Measurements from ENCODE around the gene NDUFA6. TPM values are rescaled to one million over a fixed set of nuclear protein-coding genes. Genes with fewer than 3 reads are reported as not detected.
"Not testable (repeated sequence)": the region's sequence is repeated elsewhere in the genome, so short reads cannot be mapped to it uniquely, and the experiment has no call there.

NDUFA6 gene
- polyA plus RNA-seq, 2 donors: 93.3 to 107 TPM

DNA sequence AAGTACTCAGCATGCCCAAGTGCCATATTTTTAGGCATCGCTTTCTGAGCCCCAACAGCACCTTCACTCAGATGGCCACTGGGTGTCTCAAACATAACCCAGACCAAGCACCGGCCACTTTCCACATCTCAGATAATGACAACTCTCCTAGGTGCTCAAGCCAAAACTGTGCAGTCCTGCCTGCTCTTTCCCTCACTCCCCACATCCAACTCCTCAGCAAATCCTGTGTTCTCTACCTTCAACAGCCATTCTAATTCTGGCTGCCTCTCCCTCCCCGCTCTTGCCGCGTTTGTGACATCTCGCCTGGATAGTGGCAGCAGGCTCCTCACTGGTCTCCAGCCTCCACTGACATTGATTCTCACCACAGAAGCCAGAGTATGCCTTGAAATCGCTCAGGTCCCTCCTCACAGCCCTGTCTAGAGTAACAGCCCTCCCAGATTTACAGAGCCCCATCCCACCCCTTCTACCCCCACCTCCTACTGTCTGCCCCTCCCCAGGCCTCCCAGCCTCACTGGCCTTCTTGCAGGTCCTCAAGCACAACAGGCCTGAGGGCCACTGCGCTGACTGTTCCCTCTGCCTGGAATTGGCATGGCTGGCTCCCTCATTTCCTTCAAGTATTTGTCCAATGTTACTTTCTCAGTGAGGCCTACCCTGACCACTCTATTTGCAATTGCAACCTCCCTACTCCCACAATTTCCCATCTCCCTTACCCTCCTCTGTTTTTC lies 17.8 kb downstream of the NDUFA6 start:
- Histone ChIP-seq H3K27me3 (ENCODE audit: control insufficient read depth in 1 of 2, insufficient read depth in 2 of 2, low read length in 2 of 2) (no peaks in the 10 kb centered on the region), H3K9me3 (ENCODE audit: control insufficient read depth in 2 of 2, insufficient read depth in 1 of 2, low read depth in 1 of 2, low read length in 1 of 2) (no peaks in the 10 kb centered on the region), H3K4me1 (ENCODE audit: control insufficient read depth in 2 of 2, insufficient read depth in 2 of 2, low read length in 1 of 2) (peaks cover 6 to 13% of the 10 kb centered on the region in 2 donors), H3K27ac (ENCODE audit: low read depth in 2 of 2, low read length in 1 of 2) (peak overlapping the region in 1 of 2 donors; percentile 40), H3K4me3 (ENCODE audit: low read depth in 1 of 2, low read length in 2 of 2) (no peak overlapping the region), H3K36me3 (ENCODE audit: control insufficient read depth in 2 of 2, insufficient read depth in 2 of 2, low read length in 1 of 2) (peaks cover 0 to 10% of the 10 kb centered on the region in 2 donors)
- 84 to 96% methylated on average over 8 of the region's 8 CpGs for WGBS, 2 donors

- 67 to 71% methylated on average over 7 of the region's 7 CpGs for WGBS, 2 donors
- Histone ChIP-seq H3K27ac (ENCODE audit: low read depth in 2 of 2, low read length in 1 of 2) (peak overlapping the region in 1 of 2 donors; percentile 94), H3K36me3 (ENCODE audit: control insufficient read depth in 2 of 2, insufficient read depth in 2 of 2, low read length in 1 of 2) (peaks cover 0 to 15% of the 10 kb centered on the region in 2 donors), H3K4me1 (ENCODE audit: control insufficient read depth in 2 of 2, insufficient read depth in 2 of 2, low read length in 1 of 2) (peaks cover 4 to 13% of the 10 kb centered on the region in 2 donors)
- H3K4me3 ChIP-seq (ENCODE audit: low read depth in 1 of 2, low read length in 2 of 2); H3K9me3 ChIP-seq (ENCODE audit: control insufficient read depth in 2 of 2, insufficient read depth in 1 of 2, low read depth in 1 of 2, low read length in 1 of 2); H3K27me3 ChIP-seq (ENCODE audit: control insufficient read depth in 1 of 2, insufficient read depth in 2 of 2, low read length in 2 of 2): not testable (repeated sequence)
Observed at GRCh38 chr22:42071508-42071907, 19.1 kb downstream of the NDUFA6 start.

GRCh38 chr22:42070517-42071422 lies 19.8 kb downstream of the NDUFA6 start, which contains the start of gene NAGA:
NAGA (minus strand) TSS chr22:42070812; CDS start chr22:42070297, 515 bp downstream.
- 0% methylated on average over 56 of the region's 56 CpGs for WGBS, 2 donors
- Histone ChIP-seq H3K4me1 (ENCODE audit: control insufficient read depth in 2 of 2, insufficient read depth in 2 of 2, low read length in 1 of 2) (peaks cover 4 to 13% of the 10 kb centered on the region in 2 donors), H3K4me3 (ENCODE audit: low read depth in 1 of 2, low read length in 2 of 2) (peak within 1 kb of the TSS; percentile 61 to 62), H3K9me3 (ENCODE audit: control insufficient read depth in 2 of 2, insufficient read depth in 1 of 2, low read depth in 1 of 2, low read length in 1 of 2) (no peaks in the 10 kb centered on the region), H3K27ac (ENCODE audit: low read depth in 2 of 2, low read length in 1 of 2) (peak within 1 kb of the TSS; percentile 94 to 95), H3K36me3 (ENCODE audit: control insufficient read depth in 2 of 2, insufficient read depth in 2 of 2, low read length in 1 of 2) (peaks cover under 1 to 21% of the 10 kb centered on the region in 2 donors), H3K27me3 (ENCODE audit: control insufficient read depth in 1 of 2, insufficient read depth in 2 of 2, low read length in 2 of 2) (no peaks in the 10 kb centered on the region)

DNA sequence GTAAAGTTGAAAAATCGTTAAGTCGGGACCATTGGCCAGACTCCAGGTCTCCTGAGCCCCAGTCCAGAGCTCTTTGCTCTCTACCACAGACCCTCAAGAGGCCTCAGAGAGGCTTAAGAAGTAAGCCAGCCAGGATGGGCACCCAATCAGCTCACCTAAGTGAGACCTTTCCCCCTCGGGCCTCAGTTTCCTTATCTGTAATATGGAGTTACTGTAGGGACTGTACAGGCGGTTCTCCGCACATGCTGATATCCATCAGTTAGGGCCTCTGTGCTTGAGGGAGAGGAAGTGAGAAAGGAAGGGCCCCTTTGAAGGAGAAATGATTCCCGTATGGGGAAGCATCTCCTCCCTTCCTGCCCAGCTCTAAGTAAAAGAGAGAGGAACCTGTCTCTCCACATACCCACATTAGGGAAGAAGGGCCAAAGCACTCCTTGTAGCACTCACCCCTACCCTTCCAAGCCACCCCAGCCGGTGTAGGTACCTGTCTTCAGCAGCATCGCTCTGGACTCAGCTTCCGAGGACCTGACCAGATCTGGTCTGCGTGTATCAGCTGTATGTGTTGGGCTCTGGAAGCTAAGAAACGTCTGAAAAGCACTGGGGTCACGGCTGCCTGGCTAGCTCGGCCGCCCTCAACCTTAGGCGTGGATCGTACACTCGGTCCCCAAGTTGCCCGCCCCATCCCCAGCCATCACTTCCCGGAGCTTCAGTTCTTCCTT lies 20.6 kb downstream of the NDUFA6 start:
- Histone ChIP-seq H3K36me3 (ENCODE audit: control insufficient read depth in 2 of 2, insufficient read depth in 2 of 2, low read length in 1 of 2) (peaks cover 3 to 29% of the 10 kb centered on the region in 2 donors), H3K4me3 (ENCODE audit: low read depth in 1 of 2, low read length in 2 of 2) (peak overlapping the region; percentile 61 to 62), H3K9me3 (ENCODE audit: control insufficient read depth in 2 of 2, insufficient read depth in 1 of 2, low read depth in 1 of 2, low read length in 1 of 2) (no peaks in the 10 kb centered on the region), H3K4me1 (ENCODE audit: control insufficient read depth in 2 of 2, insufficient read depth in 2 of 2, low read length in 1 of 2) (peaks cover 4 to 11% of the 10 kb centered on the region in 2 donors), H3K27me3 (ENCODE audit: control insufficient read depth in 1 of 2, insufficient read depth in 2 of 2, low read length in 2 of 2) (no peaks in the 10 kb centered on the region), H3K27ac (ENCODE audit: low read depth in 2 of 2, low read length in 1 of 2) (peak overlapping the region; percentile 94 to 95)
- 18 to 22% methylated on average over 19 of the region's 19 CpGs for WGBS, 2 donors

DNA sequence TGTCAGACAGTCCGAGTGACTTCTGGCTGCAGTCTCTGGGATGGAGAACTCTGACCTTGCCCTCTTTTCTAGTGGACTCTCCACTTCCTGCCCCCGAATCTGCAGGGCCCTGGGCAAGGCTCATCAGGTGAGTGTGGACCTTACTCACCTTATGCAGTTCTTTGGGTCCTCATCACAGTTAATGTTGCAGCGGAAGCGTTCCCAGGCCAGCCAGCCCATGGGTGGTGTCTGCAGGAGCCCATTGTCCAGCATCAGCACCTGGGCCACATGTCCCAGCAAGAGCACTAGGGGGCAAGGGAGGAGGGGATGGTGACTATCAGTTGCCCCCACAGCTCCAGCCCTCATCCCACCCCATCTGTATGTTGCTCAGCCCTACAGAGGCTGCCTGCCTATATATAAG lies 22.3 kb downstream of the NDUFA6 start:
- H3K36me3 ChIP-seq (ENCODE audit: control insufficient read depth in 2 of 2, insufficient read depth in 2 of 2, low read length in 1 of 2): peaks cover 3 to 33% of the 10 kb centered on the region in 2 donors
- no peaks in the 10 kb centered on the region for H3K9me3 ChIP-seq (ENCODE audit: control insufficient read depth in 2 of 2, insufficient read depth in 1 of 2, low read depth in 1 of 2, low read length in 1 of 2)
- peaks cover 0 to 6% of the 10 kb centered on the region in 2 donors for H3K4me1 ChIP-seq (ENCODE audit: control insufficient read depth in 2 of 2, insufficient read depth in 2 of 2, low read length in 1 of 2)
- no peak overlapping the region for H3K4me3 ChIP-seq (ENCODE audit: low read depth in 1 of 2, low read length in 2 of 2)
- 95 to 100% methylated on average over 4 of the region's 4 CpGs for WGBS, 2 donors
- H3K27me3 ChIP-seq (ENCODE audit: control insufficient read depth in 1 of 2, insufficient read depth in 2 of 2, low read length in 2 of 2): no peaks in the 10 kb centered on the region
- H3K27ac ChIP-seq (ENCODE audit: low read depth in 2 of 2, low read length in 1 of 2): no peak overlapping the region

DNA sequence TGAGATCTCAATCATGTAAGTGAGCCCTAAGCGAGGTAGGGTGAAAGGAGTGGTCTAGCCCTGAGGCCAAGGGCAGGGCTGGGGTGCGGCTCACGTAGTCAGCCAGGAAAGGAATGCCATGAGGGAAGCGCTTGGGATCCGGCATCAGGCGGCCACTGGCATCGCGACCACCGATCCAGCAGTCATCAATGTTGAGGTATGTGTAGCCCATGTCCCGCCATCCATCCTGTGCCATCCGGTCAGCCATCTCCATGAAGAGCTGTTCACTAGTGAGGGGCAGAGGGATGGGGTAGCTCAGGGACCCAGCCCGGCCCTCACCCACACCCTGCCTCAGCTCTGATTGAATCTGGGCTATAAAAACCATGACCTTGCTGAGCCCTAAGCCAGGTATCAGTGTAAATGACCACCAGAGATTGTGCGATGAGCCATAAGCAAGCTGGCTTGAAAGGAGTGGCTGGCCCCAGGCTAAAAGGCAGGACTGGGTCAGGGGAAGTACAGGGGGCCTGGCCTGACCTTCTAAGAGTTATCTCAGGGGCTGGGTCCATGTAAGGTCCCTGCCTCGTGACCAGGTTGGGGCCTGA lies 22.8 kb downstream of the NDUFA6 start:
- H3K36me3 ChIP-seq (ENCODE audit: control insufficient read depth in 2 of 2, insufficient read depth in 2 of 2, low read length in 1 of 2): peaks cover 3 to 36% of the 10 kb centered on the region in 2 donors
- H3K27me3 ChIP-seq (ENCODE audit: control insufficient read depth in 1 of 2, insufficient read depth in 2 of 2, low read length in 2 of 2): no peaks in the 10 kb centered on the region
- 87 to 93% methylated on average over 14 of the region's 14 CpGs for WGBS, 2 donors
- H3K9me3 ChIP-seq (ENCODE audit: control insufficient read depth in 2 of 2, insufficient read depth in 1 of 2, low read depth in 1 of 2, low read length in 1 of 2): no peaks in the 10 kb centered on the region
- H3K4me1 ChIP-seq (ENCODE audit: control insufficient read depth in 2 of 2, insufficient read depth in 2 of 2, low read length in 1 of 2): peaks cover 0 to 5% of the 10 kb centered on the region in 2 donors
- no peak overlapping the region for H3K27ac ChIP-seq (ENCODE audit: low read depth in 2 of 2, low read length in 1 of 2)
- no peak overlapping the region for H3K4me3 ChIP-seq (ENCODE audit: low read depth in 1 of 2, low read length in 2 of 2)

DNA sequence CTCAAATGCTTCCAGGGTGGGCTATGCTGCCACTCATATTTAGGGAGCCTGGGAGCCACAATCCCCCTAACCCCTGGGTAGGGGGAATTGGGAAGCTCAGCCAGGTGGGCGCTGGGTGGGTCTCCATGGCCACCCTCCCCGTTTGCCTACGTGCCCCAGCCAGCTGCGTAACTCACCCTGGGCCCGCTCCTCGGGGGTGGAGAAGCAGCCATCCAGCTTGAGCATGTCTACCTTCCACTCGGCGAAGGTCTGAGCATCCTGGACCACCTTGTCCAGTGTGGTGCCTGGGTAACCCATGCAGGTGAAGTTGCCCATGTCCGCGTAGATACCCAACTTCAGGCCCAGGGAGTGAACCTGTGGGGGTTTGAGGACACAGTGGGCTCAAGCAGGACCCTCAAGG lies 23.6 kb downstream of the NDUFA6 start:
- H3K4me3 ChIP-seq (ENCODE audit: low read depth in 1 of 2, low read length in 2 of 2): no peak overlapping the region
- H3K4me1 ChIP-seq (ENCODE audit: control insufficient read depth in 2 of 2, insufficient read depth in 2 of 2, low read length in 1 of 2): peaks cover 0 to 3% of the 10 kb centered on the region in 2 donors
- H3K27ac ChIP-seq (ENCODE audit: low read depth in 2 of 2, low read length in 1 of 2): no peak overlapping the region
- 95% methylated on average over 10 of the region's 10 CpGs for WGBS, 2 donors
- H3K27me3 ChIP-seq (ENCODE audit: control insufficient read depth in 1 of 2, insufficient read depth in 2 of 2, low read length in 2 of 2): no peaks in the 10 kb centered on the region
- H3K9me3 ChIP-seq (ENCODE audit: control insufficient read depth in 2 of 2, insufficient read depth in 1 of 2, low read depth in 1 of 2, low read length in 1 of 2): no peaks in the 10 kb centered on the region
- H3K36me3 ChIP-seq (ENCODE audit: control insufficient read depth in 2 of 2, insufficient read depth in 2 of 2, low read length in 1 of 2): peaks cover 3 to 41% of the 10 kb centered on the region in 2 donors

- H3K27ac ChIP-seq (ENCODE audit: low read depth in 2 of 2, low read length in 1 of 2): no peak overlapping the region
- H3K36me3 ChIP-seq (ENCODE audit: control insufficient read depth in 2 of 2, insufficient read depth in 2 of 2, low read length in 1 of 2): peaks cover 3 to 42% of the 10 kb centered on the region in 2 donors
- no peaks in the 10 kb centered on the region for H3K27me3 ChIP-seq (ENCODE audit: control insufficient read depth in 1 of 2, insufficient read depth in 2 of 2, low read length in 2 of 2)
- no peak overlapping the region for H3K4me3 ChIP-seq (ENCODE audit: low read depth in 1 of 2, low read length in 2 of 2)
- WGBS, 2 donors: 95 to 98% methylated on average over 7 of the region's 7 CpGs
- H3K4me1 ChIP-seq (ENCODE audit: control insufficient read depth in 2 of 2, insufficient read depth in 2 of 2, low read length in 1 of 2): peaks cover 0 to 3% of the 10 kb centered on the region in 2 donors
- no peaks in the 10 kb centered on the region for H3K9me3 ChIP-seq (ENCODE audit: control insufficient read depth in 2 of 2, insufficient read depth in 1 of 2, low read depth in 1 of 2, low read length in 1 of 2)
Observed at GRCh38 chr22:42066126-42066761, 24.3 kb downstream of the NDUFA6 start.
